Pancreas (tissue), 10 donors: Measurements from ENCODE around the gene OSBPL2. TPM values are rescaled to one million over a fixed set of nuclear protein-coding genes. Genes with fewer than 3 reads are reported as not detected.

Source experiments
- ATAC-seq, 4 donors: fragments of 200-7000 bp; cut with Tn5 transposase; one replicate each; pipeline versions ENCODE4 v1.8.0 to v1.9.1; 2020; ENCODE audit warnings: mild to moderate bottlenecking in 4 of 4, moderate library complexity in 4 of 4
- DNase-seq, 6 donors: peaks; one replicate each; pipeline ENCODE4 v3.0.0-alpha.2; 2020
- FAIRE-seq: peaks from 2 replicates; lab custom pipeline; 2012; peaks lifted over from hg19 to GRCh38; lab: Jason Lieb, UNC
- H3K27ac ChIP-seq, 4 donors: fragments of 200-600 bp; sonication (generic); 1 replicate in 3 of 4; 2 replicates in 1 of 4; pipeline versions ENCODE4 v1.5.0 to v1.8.0; 2020
- H3K27me3 ChIP-seq, 4 donors: fragments of 200-600 bp; one replicate each; pipeline ENCODE4 v1.8.0; 2021
- H3K36me3 ChIP-seq, 3 donors: fragments of 200-600 bp; sonication (generic) in 1 of 3; one replicate each; pipeline versions ENCODE4 v1.5.0 to v1.8.0; 2020 to 2021
- H3K4me1 ChIP-seq, 3 donors: fragments of 200-600 bp; one replicate each; pipeline ENCODE4 v1.8.0; 2021
- H3K4me3 ChIP-seq, 4 donors: fragments of 200-600 bp; sonication (generic) in 2 of 4; one replicate each; pipeline versions ENCODE4 v1.5.0 to v1.8.0; 2020 to 2021
- H3K9me3 ChIP-seq, 4 donors: fragments of 200-600 bp; one replicate each; pipeline ENCODE4 v1.8.0; 2021
- CTCF ChIP-seq, 4 donors: fragments of 200-600 bp; sonication (generic) in 3 of 4; IDR thresholded peaks; one replicate each; pipeline versions ENCODE4 v1.5.0 to v1.8.0; 2021; ENCODE audit warnings: antibody characterized with exemption in 4 of 4
- WGBS, 2 donors: extraction: QIAGEN DNeasy Blood & Tissue Kit; methylation state at CpG; one replicate each; pipeline ENCODE4 v1.1.7; 2013; 5-methylcytosine and 5-hydroxymethylcytosine counted together
- intact Hi-C, 3 donors: fragments of 100-400 bp; cut with DNase I; formaldehyde crosslinking; loops; one replicate each; pipeline versions ENCODE4 v1.11.1 to v1.14.2; 2022
- polyA plus RNA-seq, 2 donors: library from polyadenylated mRNA; stranded (reverse); fragments of 200-250 nt; gene quantifications; one replicate each; pipeline ENCODE4 v1.2.3, GENCODE V29; 2013
- total RNA-seq, 6 donors: library from RNA; stranded (reverse); fragmentation: NEBNext Ultra II Directional in 4 of 6; extraction: Animal tissue kit (Norgen Biotek cat#: 25700) in 4 of 6; gene quantifications; one replicate each; pipeline versions ENCODE4 v1.2.1 to v1.2.4, GENCODE V29; 2021 to 2023
- donor health status: healthy with polysubstance abuse.
- donor health status: DM: no; HTN: no; CAD: no; lungs with moderate emphysema.
- donor health status: DM: no; HTN: no; CAD: no.
- donor health status: control.
- donor health status: control.
- donor health status: Bipolar disorder and iron deficiency.
- donor health status: DM: yes; HTN: yes; CAD: no.
- donor health status: DM: no; HTN: no; CAD: no.
- donor health status: DM: no; HTN: no; CAD: no.
- donor health status: DM: yes; HTN: yes; CAD: no.

The OSBPL2 gene
- total and polyA plus RNA-seq, 8 donors: 33.3 to 56.8 (median 47.0) TPM

- H3K27ac ChIP-seq: no peak overlapping the region
- no peak overlapping the region for H3K4me3 ChIP-seq
- no peak for ATAC-seq
- TF ChIP-seq CTCF (IDR thresholded peaks at IDR 0.05): no peak
- no peaks in the 10 kb centered on the region for H3K9me3 ChIP-seq
- peak in 3 of 6 donors; percentile 17 to 51 (median 30) for DNase-seq
- intact Hi-C loops: no loop called here
- no peaks in the 10 kb centered on the region for H3K27me3 ChIP-seq
- no peaks in the 10 kb centered on the region for H3K4me1 ChIP-seq
- peaks cover 5 to 37% (median 16%) of the 10 kb centered on the region in 3 donors for H3K36me3 ChIP-seq
- no peak for FAIRE-seq
- WGBS, 2 donors: 90 to 94% methylated on average over 38 of the region's 38 CpGs
Observed at GRCh38 chr20:62201173-62202082, 36.9 kb upstream of the OSBPL2 start.

- no peaks in the 10 kb centered on the region for H3K27me3 ChIP-seq
- DNase-seq: peak in 3 of 6 donors; percentile 15 to 30 (median 25)
- 61 to 94% methylated on average over 5 of the region's 5 CpGs for WGBS, 2 donors
- no peaks in the 10 kb centered on the region for H3K4me1 ChIP-seq
- TF ChIP-seq CTCF (IDR thresholded peaks at IDR 0.05): no peak
- peaks cover 5 to 35% (median 16%) of the 10 kb centered on the region in 3 donors for H3K36me3 ChIP-seq
- no peak for FAIRE-seq
- H3K4me3 ChIP-seq: no peak overlapping the region
- no peak for ATAC-seq
- no peak overlapping the region for H3K27ac ChIP-seq
- intact Hi-C loops: no loop called here
- no peaks in the 10 kb centered on the region for H3K9me3 ChIP-seq
Observed at GRCh38 chr20:62202083-62202395, 36.3 kb upstream of the OSBPL2 start.

GRCh38 chr20:62202676-62203377, 35.5 kb upstream of the OSBPL2 start:
- no peaks in the 10 kb centered on the region for H3K4me1 ChIP-seq
- 91 to 93% methylated on average over 22 to 23 of the region's 23 CpGs for WGBS, 2 donors
- peak in 3 of 6 donors; percentile 11 to 39 (median 35) for DNase-seq
- peaks cover 5 to 30% (median 16%) of the 10 kb centered on the region in 3 donors for H3K36me3 ChIP-seq
- intact Hi-C loops: no loop called here
- no peak for ATAC-seq
- no peak for FAIRE-seq
- no peak overlapping the region for H3K27ac ChIP-seq
- H3K4me3 ChIP-seq: no peak overlapping the region
- TF ChIP-seq CTCF (IDR thresholded peaks at IDR 0.05): no peak
- H3K9me3 ChIP-seq: no peaks in the 10 kb centered on the region
- H3K27me3 ChIP-seq: no peaks in the 10 kb centered on the region

- DNase-seq: peak in 3 of 6 donors; percentile 22 to 46 (median 26)
- TF ChIP-seq CTCF (IDR thresholded peaks at IDR 0.05): no peak
- WGBS, 2 donors: 87 to 91% methylated on average over 22 of the region's 22 CpGs
- no peak for ATAC-seq
- no peak for FAIRE-seq
- no peak overlapping the region for H3K27ac ChIP-seq
- H3K36me3 ChIP-seq: peaks cover 5 to 23% (median 16%) of the 10 kb centered on the region in 3 donors
- no peak overlapping the region for H3K4me3 ChIP-seq
- H3K4me1 ChIP-seq: no peaks in the 10 kb centered on the region
- intact Hi-C loops: no loop called here
- H3K9me3 ChIP-seq: no peaks in the 10 kb centered on the region
- H3K27me3 ChIP-seq: no peaks in the 10 kb centered on the region
Observed at GRCh38 chr20:62203378-62204030, 34.8 kb upstream of the OSBPL2 start.
